ENCODE measurements around the gene CALHM4.

Gene CALHM4

DNA sequence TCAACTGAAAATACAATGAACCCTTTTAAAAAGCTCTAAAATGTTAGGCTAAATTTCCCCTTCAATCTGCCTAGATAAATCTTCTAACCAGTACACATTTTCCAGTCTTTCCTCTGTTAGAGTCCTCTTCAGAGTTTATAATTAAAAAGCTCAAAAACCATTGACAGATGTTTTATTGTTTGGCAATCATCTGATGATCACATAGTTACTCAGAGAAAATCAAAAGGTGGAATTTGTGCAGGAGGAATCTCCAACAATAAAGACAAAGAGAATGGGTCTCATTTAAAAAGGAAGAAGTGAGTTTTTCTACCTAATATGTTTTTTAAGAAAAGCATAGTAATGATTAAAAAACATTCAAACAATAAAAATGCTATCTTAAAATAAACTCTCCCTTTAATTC is 11.1 kb upstream of the CALHM4 start:
- no peak for TF ChIP-seq YY1 (IDR thresholded peaks at IDR 0.05; ENCODE audit: insufficient read depth, insufficient read length)
- TF ChIP-seq SUZ12 (IDR thresholded peaks at IDR 0.05; ENCODE audit: extremely low read depth, insufficient read depth, insufficient read length) = no peak
- TF ChIP-seq ZNF274 (IDR thresholded peaks at IDR 0.05; ENCODE audit: low read depth, low read length) = no peak
- no peak overlapping the region for H3K4me3 ChIP-seq (ENCODE audit: insufficient read length, low read depth)
- no peak for DNase-seq (ENCODE audit: low read depth, low spot score)
- no peaks in the 10 kb centered on the region for H3K4me1 ChIP-seq (ENCODE audit: insufficient read depth, insufficient read length)
- H3K9me3 ChIP-seq (ENCODE audit: insufficient read depth, low read length) = no peaks in the 10 kb centered on the region
- no peaks in the 10 kb centered on the region for H3K36me3 ChIP-seq (ENCODE audit: insufficient read depth, insufficient read length, low read length)
- H3K27me3 ChIP-seq (ENCODE audit: insufficient read depth, insufficient read length) = no peaks in the 10 kb centered on the region
- H3K9ac ChIP-seq (ENCODE audit: insufficient read length, low read depth) = no peak overlapping the region

DNA sequence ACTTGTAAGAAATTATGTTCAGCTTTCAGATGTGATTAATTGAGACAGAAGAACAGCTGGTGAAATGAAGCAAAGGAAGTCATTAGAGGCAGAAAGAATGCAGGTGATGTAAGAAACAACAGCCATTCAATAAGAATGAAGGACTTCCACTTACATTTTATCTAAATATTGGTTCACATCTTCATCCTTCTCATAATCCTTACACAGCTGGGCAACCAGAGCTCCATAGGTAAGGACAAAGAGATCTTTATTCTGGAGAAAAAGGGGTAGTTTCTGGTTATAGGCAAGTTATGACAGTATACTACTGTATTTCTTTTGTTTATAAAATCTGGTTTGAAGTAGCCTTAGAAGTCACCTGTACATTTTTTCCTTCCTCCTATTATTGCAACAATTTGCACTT is 10.4 kb upstream of the CALHM4 start:
- no peak overlapping the region for H3K4me3 ChIP-seq (ENCODE audit: insufficient read length, low read depth)
- no peaks in the 10 kb centered on the region for H3K4me1 ChIP-seq (ENCODE audit: insufficient read depth, insufficient read length)
- H3K9ac ChIP-seq (ENCODE audit: insufficient read length, low read depth) = no peak overlapping the region
- DNase-seq (ENCODE audit: low read depth, low spot score) = no peak
- no peaks in the 10 kb centered on the region for H3K36me3 ChIP-seq (ENCODE audit: insufficient read depth, insufficient read length, low read length)
- TF ChIP-seq YY1 (IDR thresholded peaks at IDR 0.05; ENCODE audit: insufficient read depth, insufficient read length) = no peak
- no peak for TF ChIP-seq SUZ12 (IDR thresholded peaks at IDR 0.05; ENCODE audit: extremely low read depth, insufficient read depth, insufficient read length)
- TF ChIP-seq ZNF274 (IDR thresholded peaks at IDR 0.05; ENCODE audit: low read depth, low read length) = no peak
- H3K9me3 ChIP-seq (ENCODE audit: insufficient read depth, low read length) = no peaks in the 10 kb centered on the region
- no peaks in the 10 kb centered on the region for H3K27me3 ChIP-seq (ENCODE audit: insufficient read depth, insufficient read length)

DNA sequence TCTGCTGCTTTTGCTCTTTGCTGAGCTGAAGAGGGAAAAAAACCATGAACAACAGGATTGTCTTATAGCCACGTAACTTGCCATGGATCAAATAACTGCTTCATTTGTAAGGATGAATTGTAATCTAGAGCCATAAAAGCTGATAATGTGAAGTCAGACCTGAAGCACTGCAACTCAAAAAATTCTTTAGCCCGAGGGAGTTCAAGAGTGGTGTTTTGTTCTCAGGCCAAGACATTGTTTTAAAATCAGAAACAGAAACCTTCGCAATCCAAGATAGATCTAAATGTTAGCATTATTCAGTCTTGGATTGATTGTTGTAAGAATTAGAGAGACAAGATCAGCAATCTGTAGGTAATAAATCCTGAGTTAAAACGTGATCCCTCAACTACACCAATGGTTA is 7.9 kb upstream of the CALHM4 start, which contains the start of gene TRAPPC3L:
Gene TRAPPC3L (minus strand): TSS at position 34 of the 400 bp plus-strand sequence. CDS start 170 bp downstream, outside the sequence.
- no peak for DNase-seq (ENCODE audit: low read depth, low spot score)
- Histone ChIP-seq H3K4me1 (ENCODE audit: insufficient read depth, insufficient read length) (no peaks in the 10 kb centered on the region), H3K4me3 (ENCODE audit: insufficient read length, low read depth) (no peak within 1 kb of the TSS)

DNA sequence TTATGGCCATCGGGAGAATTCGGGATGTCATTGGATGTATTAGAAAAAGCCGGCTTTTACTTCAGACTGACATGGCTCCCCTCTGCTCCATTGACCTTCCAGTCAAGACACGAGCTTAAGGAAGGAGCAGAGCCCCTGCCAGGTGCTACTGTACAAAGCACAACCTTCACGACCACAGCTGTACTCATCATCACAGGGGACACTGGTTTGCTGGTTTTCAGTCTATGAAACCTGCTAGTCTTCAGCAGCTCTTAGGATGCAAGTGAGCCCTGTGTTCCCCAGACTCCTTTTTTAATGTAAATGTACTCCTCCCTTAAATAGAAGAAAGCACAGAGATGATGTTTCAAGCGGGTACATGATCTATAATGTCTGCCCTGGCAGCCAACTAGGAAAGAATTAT is 6.2 kb upstream of the CALHM4 start:
- Histone ChIP-seq H3K9me3 (ENCODE audit: insufficient read depth, low read length) (no peaks in the 10 kb centered on the region), H3K4me1 (ENCODE audit: insufficient read depth, insufficient read length) (no peaks in the 10 kb centered on the region), H3K4me3 (ENCODE audit: insufficient read length, low read depth) (no peak overlapping the region), H3K9ac (ENCODE audit: insufficient read length, low read depth) (no peak overlapping the region), H3K36me3 (ENCODE audit: insufficient read depth, insufficient read length, low read length) (no peaks in the 10 kb centered on the region), H3K27me3 (ENCODE audit: insufficient read depth, insufficient read length) (no peaks in the 10 kb centered on the region)
- no peak for DNase-seq (ENCODE audit: low read depth, low spot score)
- no peak for TF ChIP-seq YY1 (IDR thresholded peaks at IDR 0.05; ENCODE audit: insufficient read depth, insufficient read length)
- no peak for TF ChIP-seq ZNF274 (IDR thresholded peaks at IDR 0.05; ENCODE audit: low read depth, low read length)
- no peak for TF ChIP-seq SUZ12 (IDR thresholded peaks at IDR 0.05; ENCODE audit: extremely low read depth, insufficient read depth, insufficient read length)

More for the DNA sequence above, 7.9 kb upstream of the CALHM4 start, which contains the start of gene TRAPPC3L:
- Histone ChIP-seq H3K27me3 (ENCODE audit: insufficient read depth, insufficient read length) (no peaks in the 10 kb centered on the region), H3K36me3 (ENCODE audit: insufficient read depth, insufficient read length, low read length) (no peaks in the 10 kb centered on the region), H3K9ac (ENCODE audit: insufficient read length, low read depth) (no peak within 1 kb of the TSS), H3K9me3 (ENCODE audit: insufficient read depth, low read length) (no peaks in the 10 kb centered on the region)
- TF ChIP-seq SUZ12 (IDR thresholded peaks at IDR 0.05; ENCODE audit: extremely low read depth, insufficient read depth, insufficient read length) = no peak
- no peak for TF ChIP-seq YY1 (IDR thresholded peaks at IDR 0.05; ENCODE audit: insufficient read depth, insufficient read length)
- TF ChIP-seq ZNF274 (IDR thresholded peaks at IDR 0.05; ENCODE audit: low read depth, low read length) = no peak

DNA sequence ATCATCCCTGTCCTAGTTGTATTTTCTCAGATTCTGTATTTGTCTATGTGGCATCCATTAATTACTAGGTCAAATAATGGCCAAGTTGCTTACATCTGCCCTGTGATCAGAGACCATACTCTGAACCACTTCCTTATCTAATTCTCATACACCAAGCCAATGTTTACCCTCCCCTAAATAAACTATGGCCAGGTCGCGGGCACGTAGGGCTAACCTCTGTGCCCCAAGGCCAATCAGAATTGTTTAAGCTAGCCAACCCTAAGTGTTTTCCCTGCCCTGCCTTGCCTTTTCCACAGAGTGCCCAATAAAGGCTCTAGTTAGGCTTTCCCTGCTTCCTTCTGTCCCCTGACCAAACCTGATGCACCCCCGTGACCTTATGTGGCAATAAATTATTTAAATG is 2.8 kb upstream of the CALHM4 start:
- H3K36me3 ChIP-seq (ENCODE audit: insufficient read depth, insufficient read length, low read length) = no peaks in the 10 kb centered on the region
- H3K4me1 ChIP-seq (ENCODE audit: insufficient read depth, insufficient read length) = no peaks in the 10 kb centered on the region
- no peaks in the 10 kb centered on the region for H3K9me3 ChIP-seq (ENCODE audit: insufficient read depth, low read length)
- TF ChIP-seq YY1 (IDR thresholded peaks at IDR 0.05; ENCODE audit: insufficient read depth, insufficient read length) (no peak), SUZ12 (IDR thresholded peaks at IDR 0.05; ENCODE audit: extremely low read depth, insufficient read depth, insufficient read length) (no peak), ZNF274 (IDR thresholded peaks at IDR 0.05; ENCODE audit: low read depth, low read length) (no peak)
- no peaks in the 10 kb centered on the region for H3K27me3 ChIP-seq (ENCODE audit: insufficient read depth, insufficient read length)
- no peak for DNase-seq (ENCODE audit: low read depth, low spot score)
- H3K9ac ChIP-seq (ENCODE audit: insufficient read length, low read depth) = no peak overlapping the region
- no peak overlapping the region for H3K4me3 ChIP-seq (ENCODE audit: insufficient read length, low read depth)

DNA sequence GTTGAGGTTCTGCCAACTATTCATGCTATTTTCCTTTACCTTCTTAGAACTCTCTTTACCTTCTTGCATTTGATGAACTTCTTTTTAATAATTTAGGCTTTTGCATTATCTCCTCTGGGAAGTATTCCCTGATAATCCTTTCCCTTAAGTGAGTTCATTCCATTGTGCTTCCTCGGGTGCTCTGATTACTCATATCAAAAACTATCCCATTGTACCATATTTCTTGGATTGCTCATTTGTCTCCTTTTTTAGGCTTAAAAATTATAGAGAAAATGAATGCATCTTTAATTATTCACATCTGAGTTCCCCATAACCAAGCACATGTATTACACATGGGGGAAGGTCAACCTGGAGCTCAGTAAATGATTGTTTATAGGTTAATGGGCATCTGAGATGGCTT is 2.5 kb downstream of the CALHM4 start:
- DNase-seq (ENCODE audit: low read depth, low spot score) = no peak
- Histone ChIP-seq H3K36me3 (ENCODE audit: insufficient read depth, insufficient read length, low read length) (no peaks in the 10 kb centered on the region), H3K27me3 (ENCODE audit: insufficient read depth, insufficient read length) (no peaks in the 10 kb centered on the region), H3K4me3 (ENCODE audit: insufficient read length, low read depth) (no peak overlapping the region), H3K9ac (ENCODE audit: insufficient read length, low read depth) (no peak overlapping the region), H3K4me1 (ENCODE audit: insufficient read depth, insufficient read length) (no peaks in the 10 kb centered on the region), H3K9me3 (ENCODE audit: insufficient read depth, low read length) (no peaks in the 10 kb centered on the region)
- TF ChIP-seq ZNF274 (IDR thresholded peaks at IDR 0.05; ENCODE audit: low read depth, low read length) (no peak), YY1 (IDR thresholded peaks at IDR 0.05; ENCODE audit: insufficient read depth, insufficient read length) (no peak), SUZ12 (IDR thresholded peaks at IDR 0.05; ENCODE audit: extremely low read depth, insufficient read depth, insufficient read length) (no peak)

DNA sequence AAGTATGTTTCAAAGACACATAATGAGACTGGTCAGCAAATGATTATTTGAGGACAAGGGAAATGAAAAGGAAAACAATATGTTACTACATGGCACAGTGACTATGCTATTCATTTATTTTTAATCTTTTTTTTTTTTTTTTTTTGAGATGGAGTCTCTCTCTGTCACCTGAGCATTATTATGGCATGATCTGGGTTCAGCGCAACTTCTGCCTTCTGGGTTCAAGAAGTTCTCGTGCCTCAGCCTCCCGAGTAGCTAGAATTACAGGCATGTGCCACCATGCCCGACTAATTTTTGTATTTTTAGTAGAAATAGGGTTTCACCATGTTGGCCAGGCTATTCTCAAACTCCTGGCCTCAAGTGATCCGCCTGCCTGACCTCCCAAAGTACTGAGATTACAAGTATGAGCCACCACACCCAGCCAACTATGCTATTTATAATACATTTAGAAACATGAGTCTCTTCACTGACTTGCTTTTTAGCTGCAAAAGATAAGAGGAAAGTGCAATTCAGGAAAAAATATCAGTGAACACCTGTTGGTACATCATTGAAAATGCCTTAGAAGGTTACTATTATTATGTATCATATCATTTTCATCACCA is 3.4 kb downstream of the CALHM4 start:
- Histone ChIP-seq H3K9me3 (ENCODE audit: insufficient read depth, low read length) (no peaks in the 10 kb centered on the region), H3K4me1 (ENCODE audit: insufficient read depth, insufficient read length) (no peaks in the 10 kb centered on the region), H3K4me3 (ENCODE audit: insufficient read length, low read depth) (no peak overlapping the region), H3K9ac (ENCODE audit: insufficient read length, low read depth) (no peak overlapping the region), H3K36me3 (ENCODE audit: insufficient read depth, insufficient read length, low read length) (no peaks in the 10 kb centered on the region), H3K27me3 (ENCODE audit: insufficient read depth, insufficient read length) (no peaks in the 10 kb centered on the region)
- no peak for TF ChIP-seq ZNF274 (IDR thresholded peaks at IDR 0.05; ENCODE audit: low read depth, low read length)
- TF ChIP-seq YY1 (IDR thresholded peaks at IDR 0.05; ENCODE audit: insufficient read depth, insufficient read length) = no peak
- no peak for TF ChIP-seq SUZ12 (IDR thresholded peaks at IDR 0.05; ENCODE audit: extremely low read depth, insufficient read depth, insufficient read length)
- no peak for DNase-seq (ENCODE audit: low read depth, low spot score)
